ENCODE measurements around the gene IFNGR1.
A peak's percentile ranks its signal among the peaks of the same experiment; 100 is the strongest.

Gene IFNGR1

DNA sequence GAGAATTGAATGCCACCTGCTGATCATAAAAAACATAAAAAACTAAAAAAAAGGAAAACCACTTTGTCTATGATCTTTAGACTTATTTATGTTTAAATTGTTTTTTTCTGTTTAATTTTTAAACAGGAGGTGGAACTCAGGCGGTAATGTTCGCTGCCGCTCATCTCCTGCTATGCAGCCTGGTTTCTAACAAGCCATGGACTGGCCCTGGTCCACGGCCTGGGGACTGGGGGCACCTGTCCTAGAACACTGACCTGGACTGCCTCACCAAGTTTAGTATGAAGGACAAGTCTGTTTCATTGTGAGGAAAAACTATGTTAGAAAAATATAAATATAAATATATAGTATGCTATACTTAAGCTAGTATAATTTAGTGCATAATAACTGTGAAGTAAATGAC is 27.0 kb upstream of the IFNGR1 start:
- H3K9me2 ChIP-seq (replicated peaks; ENCODE audit: insufficient read depth, low read length), result no peaks in the 10 kb centered on the region
- H3K4me1 ChIP-seq (ENCODE audit: low read length), result no peaks in the 10 kb centered on the region

DNA sequence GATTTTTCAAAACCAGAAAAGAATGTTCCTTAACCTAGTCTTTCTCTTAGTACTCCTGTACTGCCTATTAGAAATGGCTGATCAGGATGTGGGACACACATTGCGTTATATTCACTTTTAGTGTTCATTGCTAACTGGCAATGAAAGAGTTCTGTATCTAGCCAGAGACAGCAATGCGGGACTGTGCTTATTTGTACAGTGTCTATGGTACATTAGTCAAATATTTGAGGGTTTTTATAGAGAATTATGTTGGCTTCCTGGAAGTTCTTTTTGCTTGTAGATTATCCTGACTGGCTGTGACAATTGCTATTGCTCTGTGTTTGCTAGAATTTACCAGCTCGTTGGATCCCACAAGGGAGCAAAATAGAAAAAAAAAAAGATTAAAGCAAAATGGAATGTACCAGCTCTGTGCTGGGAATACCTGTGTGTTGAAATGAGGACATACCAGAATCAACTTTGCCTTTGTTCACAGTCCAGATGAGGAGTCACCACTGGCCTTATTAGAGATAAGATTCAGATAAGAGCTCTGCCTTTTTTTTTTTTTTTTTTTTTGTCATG is 22.4 kb upstream of the IFNGR1 start:
- no peaks in the 10 kb centered on the region for H3F3A ChIP-seq (ENCODE audit: insufficient read depth, low read length)
- no peaks in the 10 kb centered on the region for H3K79me2 ChIP-seq (ENCODE audit: low read length)
- H3K9me3 ChIP-seq (replicated peaks; ENCODE audit: insufficient read depth, low read length), result no peaks in the 10 kb centered on the region
- no peak overlapping the region for H2AFZ ChIP-seq (ENCODE audit: low read length)
- no peak overlapping the region for H3K27ac ChIP-seq (ENCODE audit: low read length)
- no peaks in the 10 kb centered on the region for H3K36me3 ChIP-seq (replicated peaks; ENCODE audit: insufficient read depth, low read length)
- no peaks in the 10 kb centered on the region for H4K20me1 ChIP-seq (ENCODE audit: insufficient read depth, low read length)
- H3K27me3 ChIP-seq (replicated peaks; ENCODE audit: insufficient read depth, low read length), result no peaks in the 10 kb centered on the region
- H3K4me2 ChIP-seq (ENCODE audit: low read depth, low read length), result no peak overlapping the region
- TF ChIP-seq EZH2 (optimal IDR thresholded peaks at IDR 0.05; ENCODE audit: low read depth, low read length) (no peak), EZH2phosphoT487 (IDR thresholded peaks at IDR 0.05; ENCODE audit: low read length) (no peak)
- TF ChIP-seq, protein P1, sequence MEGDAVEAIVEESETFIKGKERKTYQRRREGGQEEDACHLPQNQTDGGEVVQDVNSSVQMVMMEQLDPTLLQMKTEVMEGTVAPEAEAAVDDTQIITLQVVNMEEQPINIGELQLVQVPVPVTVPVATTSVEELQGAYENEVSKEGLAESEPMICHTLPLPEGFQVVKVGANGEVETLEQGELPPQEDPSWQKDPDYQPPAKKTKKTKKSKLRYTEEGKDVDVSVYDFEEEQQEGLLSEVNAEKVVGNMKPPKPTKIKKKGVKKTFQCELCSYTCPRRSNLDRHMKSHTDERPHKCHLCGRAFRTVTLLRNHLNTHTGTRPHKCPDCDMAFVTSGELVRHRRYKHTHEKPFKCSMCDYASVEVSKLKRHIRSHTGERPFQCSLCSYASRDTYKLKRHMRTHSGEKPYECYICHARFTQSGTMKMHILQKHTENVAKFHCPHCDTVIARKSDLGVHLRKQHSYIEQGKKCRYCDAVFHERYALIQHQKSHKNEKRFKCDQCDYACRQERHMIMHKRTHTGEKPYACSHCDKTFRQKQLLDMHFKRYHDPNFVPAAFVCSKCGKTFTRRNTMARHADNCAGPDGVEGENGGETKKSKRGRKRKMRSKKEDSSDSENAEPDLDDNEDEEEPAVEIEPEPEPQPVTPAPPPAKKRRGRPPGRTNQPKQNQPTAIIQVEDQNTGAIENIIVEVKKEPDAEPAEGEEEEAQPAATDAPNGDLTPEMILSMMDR (IDR thresholded peaks at IDR 0.05; ENCODE audit: low read length), result no peak
- no peaks in the 10 kb centered on the region for H3K9me2 ChIP-seq (replicated peaks; ENCODE audit: insufficient read depth, low read length)
- peaks cover 6% of the 10 kb centered on the region for H3K4me1 ChIP-seq (ENCODE audit: low read length)
- no peak for DNase-seq
- no peak overlapping the region for H3K4me3 ChIP-seq (ENCODE audit: low read length)
- H3K9ac ChIP-seq (ENCODE audit: low read length), result no peak overlapping the region

More for the DNA sequence above, 27.0 kb upstream of the IFNGR1 start:
- no peaks in the 10 kb centered on the region for H3F3A ChIP-seq (ENCODE audit: insufficient read depth, low read length)
- no peaks in the 10 kb centered on the region for H4K20me1 ChIP-seq (ENCODE audit: insufficient read depth, low read length)
- H3K9ac ChIP-seq (ENCODE audit: low read length), result no peak overlapping the region
- H3K79me2 ChIP-seq (ENCODE audit: low read length), result no peaks in the 10 kb centered on the region
- DNase-seq, result no peak
- no peaks in the 10 kb centered on the region for H3K9me3 ChIP-seq (replicated peaks; ENCODE audit: insufficient read depth, low read length)
- H3K36me3 ChIP-seq (replicated peaks; ENCODE audit: insufficient read depth, low read length), result no peaks in the 10 kb centered on the region
- TF ChIP-seq EZH2phosphoT487 (IDR thresholded peaks at IDR 0.05; ENCODE audit: low read length), result no peak
- TF ChIP-seq, protein P1 (IDR thresholded peaks at IDR 0.05; ENCODE audit: low read length), result no peak
- H3K4me3 ChIP-seq (ENCODE audit: low read length), result no peak overlapping the region
- no peak overlapping the region for H3K27ac ChIP-seq (ENCODE audit: low read length)
- no peak overlapping the region for H3K4me2 ChIP-seq (ENCODE audit: low read depth, low read length)
- no peak overlapping the region for H2AFZ ChIP-seq (ENCODE audit: low read length)
- H3K27me3 ChIP-seq (replicated peaks; ENCODE audit: insufficient read depth, low read length), result no peaks in the 10 kb centered on the region

DNA sequence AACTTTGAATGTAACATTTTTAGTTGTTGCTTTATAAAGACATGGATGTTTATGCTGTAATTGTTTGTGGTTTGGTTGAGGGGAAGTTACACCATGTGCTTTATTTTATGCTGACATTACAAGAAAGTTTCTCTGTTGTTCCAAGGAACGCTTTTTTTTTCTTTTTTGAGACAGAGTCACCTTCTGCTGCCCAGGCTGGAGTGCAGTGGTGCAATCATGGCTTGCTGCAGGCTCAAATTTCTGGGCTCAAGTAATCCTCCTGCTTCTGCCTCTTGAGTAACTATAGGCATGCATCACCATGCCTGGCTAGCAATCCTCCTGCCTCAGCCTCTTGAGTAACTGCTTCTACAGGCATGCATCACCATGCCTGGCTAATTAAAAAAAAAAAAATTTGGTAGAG is 21.0 kb upstream of the IFNGR1 start:
- peaks cover 7% of the 10 kb centered on the region for H3K4me1 ChIP-seq (ENCODE audit: low read length)

More for the DNA sequence above, 21.0 kb upstream of the IFNGR1 start:
- Histone ChIP-seq H3K9me3 (replicated peaks; ENCODE audit: insufficient read depth, low read length) (no peaks in the 10 kb centered on the region), H2AFZ (ENCODE audit: low read length) (no peak overlapping the region), H3K79me2 (ENCODE audit: low read length) (no peaks in the 10 kb centered on the region), H3K27ac (ENCODE audit: low read length) (no peak overlapping the region), H3K9me2 (replicated peaks; ENCODE audit: insufficient read depth, low read length) (no peaks in the 10 kb centered on the region), H3K36me3 (replicated peaks; ENCODE audit: insufficient read depth, low read length) (no peaks in the 10 kb centered on the region), H3K27me3 (replicated peaks; ENCODE audit: insufficient read depth, low read length) (no peaks in the 10 kb centered on the region), H3K4me3 (ENCODE audit: low read length) (no peak overlapping the region), H3K9ac (ENCODE audit: low read length) (no peak overlapping the region), H4K20me1 (ENCODE audit: insufficient read depth, low read length) (no peaks in the 10 kb centered on the region), H3F3A (ENCODE audit: insufficient read depth, low read length) (no peaks in the 10 kb centered on the region), H3K4me2 (ENCODE audit: low read depth, low read length) (peak overlapping the region; percentile 0; the same call in 1 of the 2 replicates)
- no peak for TF ChIP-seq EZH2 (optimal IDR thresholded peaks at IDR 0.05; ENCODE audit: low read depth, low read length)
- TF ChIP-seq, protein P1 (IDR thresholded peaks at IDR 0.05; ENCODE audit: low read length), result no peak
- TF ChIP-seq EZH2phosphoT487 (IDR thresholded peaks at IDR 0.05; ENCODE audit: low read length), result no peak
- DNase-seq, result peak; percentile 50
